Smooth muscle cell (in vitro differentiated cells): Measurements from ENCODE around the gene CELF4. TPM values are rescaled to one million over a fixed set of nuclear protein-coding genes. Genes with fewer than 3 reads are reported as not detected.

Experiments
- DNase-seq: peaks from one replicate; lab custom pipeline; 2025; ENCODE audit not compliant: unreplicated experiment; lab: John Stamatoyannopoulos, UW
- H2AFZ ChIP-seq: fragments of 200-600 bp; sonication (generic); 2 replicates; pipeline ENCODE4 v1.6.0; 2016; ENCODE audit warnings: antibody characterized with exemption, low read depth, mild to moderate bottlenecking
- H3F3A ChIP-seq: fragments of 200-600 bp; sonication (generic); 2 replicates; pipeline ENCODE4 v1.6.0; 2017; ENCODE audit warnings: antibody characterized with exemption, low read depth
- H3K27ac ChIP-seq: fragments of 200-600 bp; sonication (generic); 2 replicates; pipeline ENCODE4 v1.5.1; 2016; ENCODE audit warnings: low read depth, mild to moderate bottlenecking
- H3K27me3 ChIP-seq: fragments of 200-600 bp; sonication (generic); 2 replicates; pipeline ENCODE4 v1.6.1; 2016; ENCODE audit warnings: low read depth, mild to moderate bottlenecking
- H3K36me3 ChIP-seq: fragments of 200-600 bp; sonication (generic); 2 replicates; pipeline ENCODE4 v1.5.1; 2016; ENCODE audit warnings: low read depth
- H3K4me1 ChIP-seq: fragments of 200-600 bp; sonication (generic); 2 replicates; pipeline ENCODE4 v1.5.1; 2016; ENCODE audit warnings: low read depth
- H3K4me2 ChIP-seq: fragments of 200-600 bp; sonication (generic); 2 replicates; pipeline ENCODE4 v1.6.0; 2016; ENCODE audit warnings: mild to moderate bottlenecking
- H3K4me3 ChIP-seq: fragments of 200-600 bp; sonication (generic); 2 replicates; pipeline ENCODE4 v1.5.1; 2016; ENCODE audit warnings: mild to moderate bottlenecking
- H3K79me2 ChIP-seq: fragments of 200-600 bp; sonication (generic); 2 replicates; pipeline ENCODE4 v1.6.0; 2016; ENCODE audit warnings: low read depth, mild to moderate bottlenecking
- H3K9ac ChIP-seq: fragments of 200-600 bp; sonication (generic); 2 replicates; pipeline ENCODE4 v1.6.0; 2016; ENCODE audit warnings: low read depth
- H3K9me3 ChIP-seq: fragments of 200-600 bp; sonication (generic); replicated peaks from 2 replicates; pipeline ENCODE4 v1.5.1; 2016; ENCODE audit warnings: low read depth
- H4K20me1 ChIP-seq: fragments of 200-600 bp; sonication (generic); 2 replicates; pipeline ENCODE4 v1.6.0; 2016; ENCODE audit warnings: low read depth
- CTCF ChIP-seq: fragments of 200-600 bp; sonication (generic); IDR thresholded peaks from 2 replicates; pipeline ENCODE4 v1.5.1; 2017; ENCODE audit warnings: borderline replicate concordance, mild to moderate bottlenecking, antibody characterized with exemption; ENCODE audit not compliant: insufficient read depth, poor library complexity, severe bottlenecking
- WGBS: methylation state at CpG from one replicate; pipeline ENCODE4 v1.1.7; 2016; ENCODE audit warnings: low lambda C conversion rate; 5-methylcytosine and 5-hydroxymethylcytosine counted together
- polyA plus RNA-seq: library from polyadenylated mRNA; unstranded; fragments of >200 nt; fragmentation: Nextera tagmentation; extraction: Ambion mirVana; gene quantifications from 2 replicates; pipeline ENCODE4 v1.2.1, GENCODE V29; 2016
- total RNA-seq: library from RNA; depleted of rRNA; stranded (reverse); fragments of >200 nt; gene quantifications from 2 replicates; pipeline ENCODE4 v1.2.3, GENCODE V29; 2014

Gene CELF4
- total and polyA plus RNA-seq, 2 experiments from 2014 or later, result 0.40 TPM; not detected in 1

GRCh38 chr18:37318360-37319355 lies 246.9 kb downstream of the CELF4 start:
- no peak overlapping the region for H3K9ac ChIP-seq
- no peak overlapping the region for H3K27ac ChIP-seq
- no peaks in the 10 kb centered on the region for H3K36me3 ChIP-seq
- no peak overlapping the region for H3K4me2 ChIP-seq
- H3K79me2 ChIP-seq, result no peaks in the 10 kb centered on the region
- DNase-seq, result no peak
- WGBS, result 90% methylated on average over 14 of the region's 16 CpGs
- no peaks in the 10 kb centered on the region for H4K20me1 ChIP-seq
- no peaks in the 10 kb centered on the region for H3K4me1 ChIP-seq
- H3F3A ChIP-seq, result no peaks in the 10 kb centered on the region
- H3K9me3 ChIP-seq, result no peaks in the 10 kb centered on the region
- H3K27me3 ChIP-seq, result peaks cover 9% of the 10 kb centered on the region
- H3K4me3 ChIP-seq, result no peak overlapping the region
- no peak overlapping the region for H2AFZ ChIP-seq
- TF ChIP-seq CTCF, result no peak

DNA sequence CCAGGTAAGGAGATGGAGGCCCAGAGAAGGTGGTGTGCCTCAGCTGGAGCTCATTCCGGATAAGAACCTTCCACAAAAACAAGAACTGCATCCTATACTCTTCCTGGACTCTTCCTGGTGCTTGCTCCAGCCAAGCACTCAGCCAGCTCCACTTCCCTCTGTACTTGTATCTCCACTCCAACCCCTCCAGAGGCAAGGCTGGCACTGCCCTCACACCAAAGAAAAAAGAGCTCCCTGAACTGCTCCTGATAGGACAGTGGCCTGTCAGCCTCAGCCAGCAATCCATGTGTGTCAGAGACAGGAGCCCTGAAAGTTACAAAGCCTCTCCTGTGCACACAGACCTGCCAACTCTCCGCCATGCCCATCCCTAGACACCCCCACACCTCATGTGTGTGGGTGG lies 248.1 kb downstream of the CELF4 start:
- whole genome bisulfite sequencing, result 92% methylated on average over 2 of the region's 2 CpGs
- H3K4me3 ChIP-seq, result no peak overlapping the region
- no peaks in the 10 kb centered on the region for H3K9me3 ChIP-seq
- no peak for TF ChIP-seq CTCF
- no peaks in the 10 kb centered on the region for H3F3A ChIP-seq
- peaks cover under 1% of the 10 kb centered on the region for H3K27me3 ChIP-seq
- H3K4me2 ChIP-seq, result no peak overlapping the region
- no peaks in the 10 kb centered on the region for H3K4me1 ChIP-seq
- H3K27ac ChIP-seq, result no peak overlapping the region
- no peaks in the 10 kb centered on the region for H4K20me1 ChIP-seq
- H3K79me2 ChIP-seq, result no peaks in the 10 kb centered on the region
- H3K36me3 ChIP-seq, result no peaks in the 10 kb centered on the region
- H2AFZ ChIP-seq, result no peak overlapping the region
- no peak overlapping the region for H3K9ac ChIP-seq
- DNase-seq, result no peak

DNA sequence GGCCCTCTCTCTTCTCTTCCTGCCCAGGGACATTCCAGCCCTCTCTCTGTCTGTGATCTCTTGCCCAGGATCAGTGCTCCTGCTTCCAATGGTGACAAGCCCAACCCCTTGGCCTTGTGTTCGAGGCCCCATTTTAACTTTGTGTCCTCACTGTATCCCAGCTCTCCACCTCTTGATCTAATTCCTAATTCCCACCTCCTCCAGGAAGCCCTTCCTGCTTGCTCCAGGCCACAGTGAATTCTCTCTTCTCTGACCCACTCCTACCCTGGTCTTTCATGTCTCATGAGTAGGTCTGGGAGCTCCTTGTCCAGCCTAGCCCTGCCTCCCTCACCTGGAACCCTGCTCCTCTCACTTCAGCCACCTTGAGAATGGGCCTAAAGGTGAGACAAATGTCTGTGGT lies 249.1 kb downstream of the CELF4 start:
- no peaks in the 10 kb centered on the region for H3K4me1 ChIP-seq
- no peaks in the 10 kb centered on the region for H3K36me3 ChIP-seq
- H3F3A ChIP-seq, result no peaks in the 10 kb centered on the region
- no peak overlapping the region for H3K4me3 ChIP-seq
- no peak overlapping the region for H2AFZ ChIP-seq
- TF ChIP-seq CTCF, result no peak
- no peaks in the 10 kb centered on the region for H3K27me3 ChIP-seq
- H3K9me3 ChIP-seq, result no peaks in the 10 kb centered on the region
- H3K27ac ChIP-seq, result no peak overlapping the region
- 100% methylated on average over 1 of the region's 1 CpG for WGBS
- H3K9ac ChIP-seq, result no peak overlapping the region
- no peak overlapping the region for H3K4me2 ChIP-seq
- H4K20me1 ChIP-seq, result no peaks in the 10 kb centered on the region
- no peaks in the 10 kb centered on the region for H3K79me2 ChIP-seq
- no peak for DNase-seq
